ENCODE results near the gene CTDSP2. TPM values are rescaled to one million over a fixed set of nuclear protein-coding genes. Genes with fewer than 3 reads are reported as not detected.

The CTDSP2 gene
- total and polyA plus RNA-seq, 12 donors, result 31.2 to 138 (median 82.7) TPM

DNA sequence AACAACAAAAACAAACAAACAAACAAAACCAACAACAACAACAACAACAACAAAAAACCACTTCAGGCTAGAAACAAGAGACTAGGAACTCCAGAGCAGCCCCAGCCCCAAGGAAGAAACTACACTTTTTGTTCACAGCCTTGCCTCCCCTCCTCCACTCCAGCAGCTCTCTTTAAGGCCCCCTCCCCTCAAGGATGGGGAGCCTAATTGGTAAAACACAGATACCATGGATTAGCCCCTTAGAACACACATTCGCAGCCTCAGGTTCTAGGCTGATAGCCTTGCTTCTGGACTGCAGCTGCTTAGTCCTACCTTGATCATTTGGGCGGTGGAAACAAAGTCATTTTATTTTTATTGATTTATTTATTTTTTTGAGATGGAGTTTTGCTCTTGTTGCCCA lies 16.1 kb downstream of the CTDSP2 start:
- DNase-seq (no peak), ATAC-seq (no peak)
- H3K4me1 ChIP-seq, result peaks cover 29 to 97% (median 83%) of the 10 kb centered on the region in 9 donors
- intact Hi-C loops (cut with DNase I), result loop anchor here in 8 of 10 donors (2.0 to 5.0 kb wide), 5 partner anchors 66 to 76 kb away; no protein-coding TSS in a partner anchor
- 82 to 85% methylated on average over 2 of the region's 2 CpGs for WGBS, 2 donors
- peaks cover 0 to 59% (median 38%) of the 10 kb centered on the region in 9 donors for H3K36me3 ChIP-seq
- no peaks in the 10 kb centered on the region for H3K27me3 ChIP-seq
- H3K27ac ChIP-seq, result peak overlapping the region in 7 of 10 donors; percentile 35 to 100 (median 76)
- TF ChIP-seq, protein P1, sequence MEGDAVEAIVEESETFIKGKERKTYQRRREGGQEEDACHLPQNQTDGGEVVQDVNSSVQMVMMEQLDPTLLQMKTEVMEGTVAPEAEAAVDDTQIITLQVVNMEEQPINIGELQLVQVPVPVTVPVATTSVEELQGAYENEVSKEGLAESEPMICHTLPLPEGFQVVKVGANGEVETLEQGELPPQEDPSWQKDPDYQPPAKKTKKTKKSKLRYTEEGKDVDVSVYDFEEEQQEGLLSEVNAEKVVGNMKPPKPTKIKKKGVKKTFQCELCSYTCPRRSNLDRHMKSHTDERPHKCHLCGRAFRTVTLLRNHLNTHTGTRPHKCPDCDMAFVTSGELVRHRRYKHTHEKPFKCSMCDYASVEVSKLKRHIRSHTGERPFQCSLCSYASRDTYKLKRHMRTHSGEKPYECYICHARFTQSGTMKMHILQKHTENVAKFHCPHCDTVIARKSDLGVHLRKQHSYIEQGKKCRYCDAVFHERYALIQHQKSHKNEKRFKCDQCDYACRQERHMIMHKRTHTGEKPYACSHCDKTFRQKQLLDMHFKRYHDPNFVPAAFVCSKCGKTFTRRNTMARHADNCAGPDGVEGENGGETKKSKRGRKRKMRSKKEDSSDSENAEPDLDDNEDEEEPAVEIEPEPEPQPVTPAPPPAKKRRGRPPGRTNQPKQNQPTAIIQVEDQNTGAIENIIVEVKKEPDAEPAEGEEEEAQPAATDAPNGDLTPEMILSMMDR (IDR thresholded peaks at IDR 0.05), result no peak
- no peaks in the 10 kb centered on the region for H3K9me3 ChIP-seq
- H3K4me3 ChIP-seq, result no peak overlapping the region

DNA sequence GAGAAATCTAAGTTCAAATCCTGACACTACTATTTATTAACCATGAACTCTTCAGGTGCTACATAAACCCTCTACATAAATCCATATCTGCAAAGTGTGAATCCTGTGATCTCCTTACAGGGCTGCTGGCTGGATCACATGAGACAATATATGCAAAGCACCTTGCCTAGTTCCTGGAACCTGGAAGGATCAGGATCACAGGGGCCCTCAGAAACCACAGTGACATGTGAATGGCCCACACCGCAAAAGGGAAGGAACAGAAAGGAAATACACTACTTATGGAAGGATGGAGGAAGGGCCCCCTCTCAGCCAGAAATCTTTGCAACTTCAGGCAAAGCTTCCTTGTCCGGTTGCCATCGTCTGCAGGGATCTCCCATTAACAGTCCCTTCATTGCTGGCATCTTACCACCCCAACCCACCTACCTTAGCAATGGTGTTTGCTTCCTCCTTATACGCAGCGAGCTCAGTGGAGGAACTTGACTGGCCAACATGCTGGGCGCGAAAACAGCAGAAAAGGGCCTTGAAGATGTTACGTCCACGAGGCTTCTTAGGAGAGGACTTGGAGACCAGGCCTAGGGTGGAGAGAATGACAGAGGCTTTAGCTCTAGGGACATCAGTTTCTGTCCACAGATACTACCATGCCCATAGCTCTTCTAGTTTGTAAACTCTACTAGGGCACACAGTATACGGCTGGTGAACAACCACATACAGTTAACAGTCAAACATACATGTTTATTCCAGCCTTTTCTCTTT lies 17.3 kb downstream of the CTDSP2 start:
- Histone ChIP-seq H3K27me3 (no peaks in the 10 kb centered on the region), H3K4me1 (peaks cover 18 to 93% (median 71%) of the 10 kb centered on the region in 9 donors), H3K36me3 (peaks cover 6 to 71% (median 48%) of the 10 kb centered on the region in 9 donors), H3K27ac (peak overlapping the region in 3 of 10 donors; percentile 1 to 100 (median 98)), H3K4me3 (no peak overlapping the region), H3K9me3 (no peaks in the 10 kb centered on the region)
- TF ChIP-seq, protein P1 (IDR thresholded peaks at IDR 0.05), result no peak
- DNase-seq (no peak), ATAC-seq (no peak)
- WGBS, 2 donors, result 56 to 63% methylated on average over 10 of the region's 10 CpGs
- intact Hi-C loops (cut with DNase I), result no loop called here

DNA sequence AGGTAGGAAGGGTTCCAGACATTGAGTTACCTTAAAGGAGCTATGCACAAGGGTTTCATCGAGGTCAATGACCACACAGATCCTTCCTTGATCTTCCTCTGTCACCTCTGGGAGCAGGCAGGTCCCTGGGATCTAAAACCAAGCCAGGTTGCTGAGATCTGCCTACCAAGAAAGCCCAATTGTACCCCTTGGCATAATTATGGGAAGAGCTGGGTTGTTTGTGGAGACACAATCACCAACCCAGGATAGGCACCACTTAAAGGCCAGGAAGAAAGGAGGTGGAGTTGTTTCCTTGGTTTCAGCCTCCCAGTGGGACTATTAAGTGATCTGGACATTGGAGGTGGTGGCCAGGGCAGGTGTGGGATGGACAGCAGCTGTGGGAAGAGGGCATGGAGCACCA lies 19.6 kb downstream of the CTDSP2 start:
- Histone ChIP-seq H3K4me1 (peaks cover 15 to 90% (median 66%) of the 10 kb centered on the region in 9 donors), H3K4me3 (no peak overlapping the region), H3K27me3 (no peaks in the 10 kb centered on the region), H3K36me3 (peaks cover 13 to 89% (median 71%) of the 10 kb centered on the region in 9 donors), H3K9me3 (no peaks in the 10 kb centered on the region), H3K27ac (peak overlapping the region in 5 of 10 donors; percentile 4 to 53 (median 25))
- ATAC-seq, result no peak
- 68 to 76% methylated on average over 1 of the region's 1 CpG for WGBS, 2 donors
- DNase-seq, result no peak
- TF ChIP-seq, protein P1 (IDR thresholded peaks at IDR 0.05), result no peak
- intact Hi-C loops (cut with DNase I), result no loop called here

DNA sequence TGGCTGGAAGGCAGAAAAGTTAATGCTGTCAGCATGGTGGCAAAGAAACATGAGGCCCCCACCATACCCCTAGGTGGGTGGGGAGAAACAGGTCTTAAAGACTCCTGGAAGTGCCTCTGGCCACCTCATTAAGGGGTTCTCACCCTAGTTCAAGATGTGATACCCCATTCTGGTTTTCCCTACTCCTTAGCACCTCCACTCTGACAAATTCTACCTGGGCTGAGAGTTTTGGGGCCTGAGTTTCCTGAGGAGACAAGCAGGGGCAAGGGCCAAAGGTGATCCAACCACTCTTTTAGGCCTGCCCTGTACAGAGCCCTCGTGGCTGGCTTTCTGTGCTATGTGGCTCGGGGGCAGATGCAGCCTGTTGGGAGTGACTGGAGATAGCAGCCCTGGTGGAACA lies 20.1 kb downstream of the CTDSP2 start:
- Histone ChIP-seq H3K4me3 (no peak overlapping the region), H3K36me3 (peaks cover 13 to 95% (median 76%) of the 10 kb centered on the region in 9 donors), H3K4me1 (peaks cover 10 to 90% (median 60%) of the 10 kb centered on the region in 9 donors), H3K27me3 (no peaks in the 10 kb centered on the region), H3K27ac (peak overlapping the region in 3 of 10 donors; percentile 18 to 53 (median 48)), H3K9me3 (no peaks in the 10 kb centered on the region)
- 60 to 63% methylated on average over 2 of the region's 2 CpGs for WGBS, 2 donors
- ATAC-seq (no peak), DNase-seq (no peak)
- TF ChIP-seq, protein P1 (IDR thresholded peaks at IDR 0.05), result no peak
- intact Hi-C loops (cut with DNase I), result no loop called here

All from heart right ventricle (tissue), 16 donors.